ENCODE measurements around the gene INSR. TPM values are rescaled to one million over a fixed set of nuclear protein-coding genes. Genes with fewer than 3 reads are reported as not detected.
"Not testable (repeated sequence)": the region's sequence is repeated elsewhere in the genome, so short reads cannot be mapped to it uniquely, and the experiment has no call there.

INSR gene
- polyA plus RNA-seq, 1 of the 3 experiments (the other 2 are of a cell fraction): 3.6 TPM

DNA sequence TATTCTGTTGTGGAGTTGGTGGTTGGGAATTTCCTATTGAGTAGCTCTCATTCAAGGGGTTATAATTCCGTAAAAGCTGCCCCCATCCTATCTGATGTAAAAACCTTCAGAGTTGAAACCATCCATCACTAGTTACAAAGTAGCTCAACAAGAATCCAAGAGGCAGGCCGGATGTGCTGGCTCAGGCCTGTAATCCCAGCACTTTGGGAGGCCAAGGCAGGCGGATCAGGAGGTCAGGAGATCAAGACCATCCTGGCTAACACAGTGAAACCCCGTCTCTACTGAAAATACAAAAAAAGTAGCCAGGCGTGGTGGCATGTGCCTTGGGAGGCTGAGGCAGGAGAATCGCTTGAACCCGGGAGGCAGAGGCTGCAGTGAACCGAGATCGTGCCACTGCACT lies 14.1 kb upstream of the INSR start:
- WGBS (ENCODE audit: low lambda C conversion rate): 60% methylated on average over 9 of the region's 9 CpGs
- CTCF ChIA-PET: interaction anchor here (3.8 kb wide), 1 partner anchor 32 kb away, joined by 15 read pairs; no protein-coding TSS in a partner anchor

DNA sequence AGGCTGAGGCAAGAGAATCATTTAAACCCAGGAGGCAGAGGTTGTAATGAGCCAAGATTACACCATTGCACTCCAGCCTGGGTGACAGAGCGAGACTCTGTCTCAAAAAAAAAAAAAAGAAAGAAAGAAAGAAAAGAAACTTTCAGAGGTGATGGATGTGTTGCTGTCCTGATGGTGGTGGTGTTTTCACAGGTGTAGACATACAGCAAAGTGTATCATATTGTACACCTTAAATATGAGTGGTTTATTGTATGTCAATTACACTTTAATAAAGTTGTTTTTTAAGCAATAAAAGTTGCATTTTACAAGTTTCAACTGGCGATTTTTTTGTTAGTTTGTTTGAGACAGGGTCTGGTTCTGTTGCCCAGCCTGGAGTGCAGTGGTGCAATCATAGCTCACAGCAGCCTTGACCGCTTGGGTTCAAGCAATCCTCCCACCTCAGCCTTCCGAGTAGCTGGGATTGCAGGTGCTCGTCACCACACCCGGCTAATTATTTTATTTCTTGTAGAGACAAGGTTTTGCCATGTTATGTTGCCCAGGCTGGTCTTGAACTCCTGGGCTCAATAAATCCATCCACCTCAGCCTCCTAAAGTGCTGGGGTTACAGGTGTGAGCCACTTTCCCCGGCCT lies 13.5 kb upstream of the INSR start:
- Histone ChIP-seq H2AFZ (ENCODE audit: low read depth) (no peak overlapping the region), H3F3A (replicated peaks; ENCODE audit: insufficient read depth) (no peaks in the 10 kb centered on the region), H3K27me3 (ENCODE audit: insufficient read depth) (no peaks in the 10 kb centered on the region; the same call in 1 of the 2 replicates), H3K9ac (no peak overlapping the region), H3K9me2 (no peaks in the 10 kb centered on the region), H3K9me3 (no peaks in the 10 kb centered on the region), H3K27ac (ENCODE audit: low read depth in 2 of 2, low read length in 1 of 2) (no peak overlapping the region), H3K4me3 (ENCODE audit: low read depth in 2 of 2, low read length in 1 of 2) (no peak overlapping the region), H3K79me2 (ENCODE audit: insufficient read depth) (no peaks in the 10 kb centered on the region), H3K36me3 (replicated peaks in 1 of 2; ENCODE audit: control insufficient read depth in 1 of 2, insufficient read depth in 2 of 2, low read length in 1 of 2) (no peaks in the 10 kb centered on the region), H3K4me1 (ENCODE audit: control insufficient read depth in 1 of 2, insufficient read depth in 2 of 2, low read depth in 1 of 2, low read length in 1 of 2) (no peaks in the 10 kb centered on the region), H3K4me2 (no peak overlapping the region), H4K20me1 (ENCODE audit: insufficient read depth) (no peaks in the 10 kb centered on the region)
- WGBS (ENCODE audit: low lambda C conversion rate): 62% methylated on average over 7 of the region's 7 CpGs
- TF ChIP-seq, protein P1, sequence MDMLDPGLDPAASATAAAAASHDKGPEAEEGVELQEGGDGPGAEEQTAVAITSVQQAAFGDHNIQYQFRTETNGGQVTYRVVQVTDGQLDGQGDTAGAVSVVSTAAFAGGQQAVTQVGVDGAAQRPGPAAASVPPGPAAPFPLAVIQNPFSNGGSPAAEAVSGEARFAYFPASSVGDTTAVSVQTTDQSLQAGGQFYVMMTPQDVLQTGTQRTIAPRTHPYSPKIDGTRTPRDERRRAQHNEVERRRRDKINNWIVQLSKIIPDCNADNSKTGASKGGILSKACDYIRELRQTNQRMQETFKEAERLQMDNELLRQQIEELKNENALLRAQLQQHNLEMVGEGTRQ (IDR thresholded peaks at IDR 0.05; ENCODE audit: borderline replicate concordance, low read depth, low read length): no peak
- TF ChIP-seq, protein P2, sequence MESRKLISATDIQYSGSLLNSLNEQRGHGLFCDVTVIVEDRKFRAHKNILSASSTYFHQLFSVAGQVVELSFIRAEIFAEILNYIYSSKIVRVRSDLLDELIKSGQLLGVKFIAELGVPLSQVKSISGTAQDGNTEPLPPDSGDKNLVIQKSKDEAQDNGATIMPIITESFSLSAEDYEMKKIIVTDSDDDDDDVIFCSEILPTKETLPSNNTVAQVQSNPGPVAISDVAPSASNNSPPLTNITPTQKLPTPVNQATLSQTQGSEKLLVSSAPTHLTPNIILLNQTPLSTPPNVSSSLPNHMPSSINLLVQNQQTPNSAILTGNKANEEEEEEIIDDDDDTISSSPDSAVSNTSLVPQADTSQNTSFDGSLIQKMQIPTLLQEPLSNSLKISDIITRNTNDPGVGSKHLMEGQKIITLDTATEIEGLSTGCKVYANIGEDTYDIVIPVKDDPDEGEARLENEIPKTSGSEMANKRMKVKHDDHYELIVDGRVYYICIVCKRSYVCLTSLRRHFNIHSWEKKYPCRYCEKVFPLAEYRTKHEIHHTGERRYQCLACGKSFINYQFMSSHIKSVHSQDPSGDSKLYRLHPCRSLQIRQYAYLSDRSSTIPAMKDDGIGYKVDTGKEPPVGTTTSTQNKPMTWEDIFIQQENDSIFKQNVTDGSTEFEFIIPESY (IDR thresholded peaks at IDR 0.05; ENCODE audit: borderline replicate concordance, low read depth): no peak
- TF ChIP-seq, protein P3, sequence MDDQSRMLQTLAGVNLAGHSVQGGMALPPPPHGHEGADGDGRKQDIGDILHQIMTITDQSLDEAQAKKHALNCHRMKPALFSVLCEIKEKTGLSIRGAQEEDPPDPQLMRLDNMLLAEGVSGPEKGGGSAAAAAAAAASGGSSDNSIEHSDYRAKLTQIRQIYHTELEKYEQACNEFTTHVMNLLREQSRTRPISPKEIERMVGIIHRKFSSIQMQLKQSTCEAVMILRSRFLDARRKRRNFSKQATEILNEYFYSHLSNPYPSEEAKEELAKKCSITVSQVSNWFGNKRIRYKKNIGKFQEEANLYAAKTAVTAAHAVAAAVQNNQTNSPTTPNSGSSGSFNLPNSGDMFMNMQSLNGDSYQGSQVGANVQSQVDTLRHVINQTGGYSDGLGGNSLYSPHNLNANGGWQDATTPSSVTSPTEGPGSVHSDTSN (IDR thresholded peaks at IDR 0.05): no peak
- TF ChIP-seq NFIC (IDR thresholded peaks at IDR 0.05; ENCODE audit: borderline replicate concordance) (no peak), SIN3A (IDR thresholded peaks at IDR 0.05; ENCODE audit: borderline replicate concordance, low read depth, low read length) (no peak), EP300 (IDR thresholded peaks at IDR 0.05; ENCODE audit: borderline replicate concordance in 1 of 2, low read depth in 1 of 2, low read length in 1 of 2) (no peak), RCOR1 (IDR thresholded peaks at IDR 0.05; ENCODE audit: low read length) (no peak), RAD21 (IDR thresholded peaks at IDR 0.05; ENCODE audit: low read length) (no peak)
- TF ChIP-seq, protein P4, sequence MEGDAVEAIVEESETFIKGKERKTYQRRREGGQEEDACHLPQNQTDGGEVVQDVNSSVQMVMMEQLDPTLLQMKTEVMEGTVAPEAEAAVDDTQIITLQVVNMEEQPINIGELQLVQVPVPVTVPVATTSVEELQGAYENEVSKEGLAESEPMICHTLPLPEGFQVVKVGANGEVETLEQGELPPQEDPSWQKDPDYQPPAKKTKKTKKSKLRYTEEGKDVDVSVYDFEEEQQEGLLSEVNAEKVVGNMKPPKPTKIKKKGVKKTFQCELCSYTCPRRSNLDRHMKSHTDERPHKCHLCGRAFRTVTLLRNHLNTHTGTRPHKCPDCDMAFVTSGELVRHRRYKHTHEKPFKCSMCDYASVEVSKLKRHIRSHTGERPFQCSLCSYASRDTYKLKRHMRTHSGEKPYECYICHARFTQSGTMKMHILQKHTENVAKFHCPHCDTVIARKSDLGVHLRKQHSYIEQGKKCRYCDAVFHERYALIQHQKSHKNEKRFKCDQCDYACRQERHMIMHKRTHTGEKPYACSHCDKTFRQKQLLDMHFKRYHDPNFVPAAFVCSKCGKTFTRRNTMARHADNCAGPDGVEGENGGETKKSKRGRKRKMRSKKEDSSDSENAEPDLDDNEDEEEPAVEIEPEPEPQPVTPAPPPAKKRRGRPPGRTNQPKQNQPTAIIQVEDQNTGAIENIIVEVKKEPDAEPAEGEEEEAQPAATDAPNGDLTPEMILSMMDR (IDR thresholded peaks at IDR 0.05): no peak
- TF ChIP-seq, protein P5, sequence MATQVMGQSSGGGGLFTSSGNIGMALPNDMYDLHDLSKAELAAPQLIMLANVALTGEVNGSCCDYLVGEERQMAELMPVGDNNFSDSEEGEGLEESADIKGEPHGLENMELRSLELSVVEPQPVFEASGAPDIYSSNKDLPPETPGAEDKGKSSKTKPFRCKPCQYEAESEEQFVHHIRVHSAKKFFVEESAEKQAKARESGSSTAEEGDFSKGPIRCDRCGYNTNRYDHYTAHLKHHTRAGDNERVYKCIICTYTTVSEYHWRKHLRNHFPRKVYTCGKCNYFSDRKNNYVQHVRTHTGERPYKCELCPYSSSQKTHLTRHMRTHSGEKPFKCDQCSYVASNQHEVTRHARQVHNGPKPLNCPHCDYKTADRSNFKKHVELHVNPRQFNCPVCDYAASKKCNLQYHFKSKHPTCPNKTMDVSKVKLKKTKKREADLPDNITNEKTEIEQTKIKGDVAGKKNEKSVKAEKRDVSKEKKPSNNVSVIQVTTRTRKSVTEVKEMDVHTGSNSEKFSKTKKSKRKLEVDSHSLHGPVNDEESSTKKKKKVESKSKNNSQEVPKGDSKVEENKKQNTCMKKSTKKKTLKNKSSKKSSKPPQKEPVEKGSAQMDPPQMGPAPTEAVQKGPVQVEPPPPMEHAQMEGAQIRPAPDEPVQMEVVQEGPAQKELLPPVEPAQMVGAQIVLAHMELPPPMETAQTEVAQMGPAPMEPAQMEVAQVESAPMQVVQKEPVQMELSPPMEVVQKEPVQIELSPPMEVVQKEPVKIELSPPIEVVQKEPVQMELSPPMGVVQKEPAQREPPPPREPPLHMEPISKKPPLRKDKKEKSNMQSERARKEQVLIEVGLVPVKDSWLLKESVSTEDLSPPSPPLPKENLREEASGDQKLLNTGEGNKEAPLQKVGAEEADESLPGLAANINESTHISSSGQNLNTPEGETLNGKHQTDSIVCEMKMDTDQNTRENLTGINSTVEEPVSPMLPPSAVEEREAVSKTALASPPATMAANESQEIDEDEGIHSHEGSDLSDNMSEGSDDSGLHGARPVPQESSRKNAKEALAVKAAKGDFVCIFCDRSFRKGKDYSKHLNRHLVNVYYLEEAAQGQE (IDR thresholded peaks at IDR 0.05; ENCODE audit: low read depth, low read length): no peak
- TF ChIP-seq, protein P6, sequence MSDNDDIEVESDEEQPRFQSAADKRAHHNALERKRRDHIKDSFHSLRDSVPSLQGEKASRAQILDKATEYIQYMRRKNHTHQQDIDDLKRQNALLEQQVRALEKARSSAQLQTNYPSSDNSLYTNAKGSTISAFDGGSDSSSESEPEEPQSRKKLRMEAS (IDR thresholded peaks at IDR 0.05; ENCODE audit: low read depth): no peak
- DNase-seq: no peak
- ChIA-PET POLR2A (no interaction called here), CTCF (interaction anchor here (3.8 kb wide), 1 partner anchor 33 kb away, joined by 15 read pairs; no protein-coding TSS in a partner anchor)

More for the DNA sequence above, 14.1 kb upstream of the INSR start:
- H3K79me2 ChIP-seq (ENCODE audit: insufficient read depth); H3K9ac ChIP-seq; POLR2A ChIA-PET; H3K9me2 ChIP-seq; H2AFZ ChIP-seq (ENCODE audit: low read depth); H3K9me3 ChIP-seq; H3K4me2 ChIP-seq; H4K20me1 ChIP-seq (ENCODE audit: insufficient read depth); H3F3A ChIP-seq (replicated peaks; ENCODE audit: insufficient read depth); H3K27ac ChIP-seq (ENCODE audit: low read depth in 2 of 2, low read length in 1 of 2); H3K4me3 ChIP-seq (ENCODE audit: low read depth in 2 of 2, low read length in 1 of 2); H3K4me1 ChIP-seq (ENCODE audit: control insufficient read depth in 1 of 2, insufficient read depth in 2 of 2, low read depth in 1 of 2, low read length in 1 of 2); DNase-seq; H3K27me3 ChIP-seq (ENCODE audit: insufficient read depth); H3K36me3 ChIP-seq (replicated peaks in 1 of 2; ENCODE audit: control insufficient read depth in 1 of 2, insufficient read depth in 2 of 2, low read length in 1 of 2): not testable (repeated sequence)
